Measurements from ENCODE around the gene MARVELD3.
"Not testable (repeated sequence)": the region's sequence is repeated elsewhere in the genome, so short reads cannot be mapped to it uniquely, and the experiment has no call there.

DNA sequence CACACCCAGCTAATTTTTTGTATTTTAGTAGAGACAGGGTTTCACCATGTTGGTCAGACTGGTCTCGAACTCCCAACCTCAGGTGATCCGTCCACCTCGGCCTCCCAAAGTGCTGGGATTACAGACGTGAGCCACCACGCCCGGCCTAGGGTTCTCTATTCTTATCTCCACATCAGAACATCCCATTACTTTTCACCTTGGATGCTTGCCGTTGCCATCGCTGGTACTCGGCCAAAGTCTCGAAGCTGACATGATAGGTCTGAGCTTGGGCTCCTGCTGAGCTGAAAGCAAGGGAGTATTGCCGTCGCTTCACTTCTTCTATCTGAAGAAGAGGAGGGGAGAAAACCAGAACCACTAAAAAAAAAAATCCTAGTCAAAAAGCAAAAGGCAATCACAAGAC is 58.3 kb downstream of the MARVELD3 start:
- not testable (repeated sequence) for TF ChIP-seq RCOR1 (IDR thresholded peaks at IDR 0.05; ENCODE audit: low read length); MXI1 (IDR thresholded peaks at IDR 0.05; ENCODE audit: low read depth, low read length); CTCF (IDR thresholded peaks at IDR 0.05); YY1 (IDR thresholded peaks at IDR 0.05; ENCODE audit: low read depth); TEAD4 (IDR thresholded peaks at IDR 0.05; ENCODE audit: borderline replicate concordance, insufficient read depth); RFX5 (IDR thresholded peaks at IDR 0.05; ENCODE audit: low read length); JUND (IDR thresholded peaks at IDR 0.05)
- TF ChIP-seq, protein P1, sequence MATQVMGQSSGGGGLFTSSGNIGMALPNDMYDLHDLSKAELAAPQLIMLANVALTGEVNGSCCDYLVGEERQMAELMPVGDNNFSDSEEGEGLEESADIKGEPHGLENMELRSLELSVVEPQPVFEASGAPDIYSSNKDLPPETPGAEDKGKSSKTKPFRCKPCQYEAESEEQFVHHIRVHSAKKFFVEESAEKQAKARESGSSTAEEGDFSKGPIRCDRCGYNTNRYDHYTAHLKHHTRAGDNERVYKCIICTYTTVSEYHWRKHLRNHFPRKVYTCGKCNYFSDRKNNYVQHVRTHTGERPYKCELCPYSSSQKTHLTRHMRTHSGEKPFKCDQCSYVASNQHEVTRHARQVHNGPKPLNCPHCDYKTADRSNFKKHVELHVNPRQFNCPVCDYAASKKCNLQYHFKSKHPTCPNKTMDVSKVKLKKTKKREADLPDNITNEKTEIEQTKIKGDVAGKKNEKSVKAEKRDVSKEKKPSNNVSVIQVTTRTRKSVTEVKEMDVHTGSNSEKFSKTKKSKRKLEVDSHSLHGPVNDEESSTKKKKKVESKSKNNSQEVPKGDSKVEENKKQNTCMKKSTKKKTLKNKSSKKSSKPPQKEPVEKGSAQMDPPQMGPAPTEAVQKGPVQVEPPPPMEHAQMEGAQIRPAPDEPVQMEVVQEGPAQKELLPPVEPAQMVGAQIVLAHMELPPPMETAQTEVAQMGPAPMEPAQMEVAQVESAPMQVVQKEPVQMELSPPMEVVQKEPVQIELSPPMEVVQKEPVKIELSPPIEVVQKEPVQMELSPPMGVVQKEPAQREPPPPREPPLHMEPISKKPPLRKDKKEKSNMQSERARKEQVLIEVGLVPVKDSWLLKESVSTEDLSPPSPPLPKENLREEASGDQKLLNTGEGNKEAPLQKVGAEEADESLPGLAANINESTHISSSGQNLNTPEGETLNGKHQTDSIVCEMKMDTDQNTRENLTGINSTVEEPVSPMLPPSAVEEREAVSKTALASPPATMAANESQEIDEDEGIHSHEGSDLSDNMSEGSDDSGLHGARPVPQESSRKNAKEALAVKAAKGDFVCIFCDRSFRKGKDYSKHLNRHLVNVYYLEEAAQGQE (IDR thresholded peaks at IDR 0.05; ENCODE audit: low read depth, low read length) = not testable (repeated sequence)

Measured in SK-N-SH (cell line).